PC-9 (cell line): ENCODE results near the gene CACNG6. TPM values are rescaled to one million over a fixed set of nuclear protein-coding genes. Genes with fewer than 3 reads are reported as not detected.
A peak's percentile ranks its signal among the peaks of the same experiment; 100 is the strongest.

ENCODE experiments used
- BruUV-seq: library from RNA; stranded (reverse); fragments of 400-500 nt; replicated peaks from 2 replicates; lab custom pipeline; 2021; lab: Mats Ljungman, UMichigan
- CTCF ChIA-PET: fragments of 300-600 bp; sonication (Branson Sonifier 250); formaldehyde crosslinking; loops from one replicate; lab custom pipeline; 2022; ENCODE audit warnings: antibody characterized with exemption; lab: Charles Lee
- POLR2A ChIA-PET: fragments of 300-600 bp; sonication (Branson Sonifier 250); formaldehyde crosslinking; loops from one replicate; lab custom pipeline; 2022; ENCODE audit warnings: antibody characterized with exemption; ENCODE audit not compliant: unreplicated experiment; lab: Charles Lee
- DNase-seq, 2 experiments: peaks; one replicate each; pipeline versions ENCODE4 v3.0.0 to v3.0.0-alpha.2; 2015 to 2022; ENCODE audit warnings: mixed read lengths in 1 of 2
- H2AFZ ChIP-seq: fragments of 200-600 bp; sonication (generic); 2 replicates; pipeline ENCODE4 v1.8.1; 2017; ENCODE audit warnings: antibody characterized with exemption
- H3F3A ChIP-seq: fragments of 200-600 bp; sonication (generic); 2 replicates; pipeline ENCODE4 v1.8.1; 2017; ENCODE audit warnings: antibody characterized with exemption, mild to moderate bottlenecking, low read depth; ENCODE audit not compliant: insufficient read depth
- H3K27ac ChIP-seq: fragments of 200-600 bp; sonication (generic); 2 replicates; pipeline ENCODE4 v1.6.1; 2016; ENCODE audit warnings: mixed run types
- H3K27me3 ChIP-seq: fragments of 200-600 bp; sonication (generic); 2 replicates; pipeline ENCODE4 v1.6.1; 2016; ENCODE audit warnings: low read depth, mixed run types; ENCODE audit not compliant: insufficient read depth
- H3K36me3 ChIP-seq: fragments of 200-600 bp; sonication (generic); 2 replicates; pipeline ENCODE4 v1.6.1; 2016; ENCODE audit warnings: low read depth, mixed run types
- H3K4me1 ChIP-seq: fragments of 200-600 bp; sonication (generic); replicated peaks from 2 replicates; pipeline ENCODE4 v1.6.1; 2016; ENCODE audit warnings: mixed run types; ENCODE audit not compliant: insufficient read depth
- H3K4me2 ChIP-seq: fragments of 200-600 bp; sonication (generic); 2 replicates; pipeline ENCODE4 v1.6.1; 2017; ENCODE audit warnings: mixed run types
- H3K4me3 ChIP-seq: fragments of 200-600 bp; sonication (generic); 2 replicates; pipeline ENCODE4 v1.6.1; 2016; ENCODE audit warnings: mixed run types
- H3K79me2 ChIP-seq: fragments of 200-600 bp; sonication (generic); 2 replicates; pipeline ENCODE4 v1.6.1; 2017; ENCODE audit warnings: low read depth, mixed run types
- H3K9me2 ChIP-seq: fragments of 200-600 bp; sonication (generic); 2 replicates; pipeline ENCODE4 v1.8.1; 2017; ENCODE audit warnings: mild to moderate bottlenecking; ENCODE audit not compliant: insufficient read depth
- H3K9me3 ChIP-seq: fragments of 200-600 bp; sonication (generic); 2 replicates; pipeline ENCODE4 v1.8.1; 2016; ENCODE audit warnings: low read depth; ENCODE audit not compliant: insufficient read depth
- H4K20me1 ChIP-seq: fragments of 200-600 bp; sonication (generic); 2 replicates; pipeline ENCODE4 v1.8.1; 2017; ENCODE audit not compliant: insufficient read depth
- EZH2 ChIP-seq: fragments of 200-600 bp; sonication (generic); IDR thresholded peaks from 2 replicates; pipeline ENCODE4 v1.8.0; 2017; ENCODE audit warnings: antibody characterized with exemption, low read depth
- intact Hi-C: fragments of 100-400 bp; cut with micrococcal nuclease; formaldehyde crosslinking; loops from one replicate; pipeline ENCODE4 v1.10.0; 2022; ENCODE audit not compliant: unreplicated experiment
- total RNA-seq: library from RNA; stranded (reverse); gene quantifications from 2 replicates; pipeline ENCODE4 v1.2.3, GENCODE V29; 2021
- TF ChIP-seq, protein P1 (sequence below): fragments of 200-600 bp; sonication (generic); conservative IDR thresholded peaks from 2 replicates; pipeline ENCODE4 v1.6.1; 2017; ENCODE audit warnings: mixed run types, antibody characterized with exemption, mild to moderate bottlenecking, moderate library complexity

CACNG6 gene
- total RNA-seq, 1 experiment from 2014 or later: 11.5 TPM

DNA sequence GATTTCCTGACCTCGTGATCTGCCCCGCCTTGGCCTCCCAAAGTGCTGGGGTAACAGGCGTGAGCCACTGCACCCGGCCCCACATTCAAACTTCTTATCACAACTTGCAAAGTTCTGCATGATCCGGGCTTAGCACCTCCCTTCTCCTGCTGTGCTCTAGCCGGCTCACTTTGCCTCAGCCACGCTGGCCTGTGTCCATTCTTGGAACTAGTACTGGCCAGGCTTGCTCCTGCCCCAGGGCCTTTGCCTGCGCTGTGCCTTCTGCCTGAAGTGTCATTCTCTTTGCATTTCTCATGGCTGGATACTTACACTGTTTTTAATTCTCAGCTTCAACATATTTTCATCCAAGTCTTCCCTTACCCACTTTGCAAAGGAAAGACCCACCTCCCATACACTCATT, 29.9 kb downstream of the CACNG6 start:
- no peak overlapping the region for H2AFZ ChIP-seq
- intact Hi-C loops: loop anchor here (2.0 to 5.0 kb wide), 4 partner anchors 41 to 229 kb away; partner anchors contain the start of genes CACNG7 and PRKCG
- H3K4me1 ChIP-seq: peaks cover 65% of the 10 kb centered on the region
- H3K27me3 ChIP-seq: no peaks in the 10 kb centered on the region
- H3K27ac ChIP-seq: peak overlapping the region; percentile 94
- ChIA-PET CTCF (no interaction called here), POLR2A (no interaction called here)
- H3K79me2 ChIP-seq: no peaks in the 10 kb centered on the region
- TF ChIP-seq EZH2: no peak
- TF ChIP-seq, protein P1, sequence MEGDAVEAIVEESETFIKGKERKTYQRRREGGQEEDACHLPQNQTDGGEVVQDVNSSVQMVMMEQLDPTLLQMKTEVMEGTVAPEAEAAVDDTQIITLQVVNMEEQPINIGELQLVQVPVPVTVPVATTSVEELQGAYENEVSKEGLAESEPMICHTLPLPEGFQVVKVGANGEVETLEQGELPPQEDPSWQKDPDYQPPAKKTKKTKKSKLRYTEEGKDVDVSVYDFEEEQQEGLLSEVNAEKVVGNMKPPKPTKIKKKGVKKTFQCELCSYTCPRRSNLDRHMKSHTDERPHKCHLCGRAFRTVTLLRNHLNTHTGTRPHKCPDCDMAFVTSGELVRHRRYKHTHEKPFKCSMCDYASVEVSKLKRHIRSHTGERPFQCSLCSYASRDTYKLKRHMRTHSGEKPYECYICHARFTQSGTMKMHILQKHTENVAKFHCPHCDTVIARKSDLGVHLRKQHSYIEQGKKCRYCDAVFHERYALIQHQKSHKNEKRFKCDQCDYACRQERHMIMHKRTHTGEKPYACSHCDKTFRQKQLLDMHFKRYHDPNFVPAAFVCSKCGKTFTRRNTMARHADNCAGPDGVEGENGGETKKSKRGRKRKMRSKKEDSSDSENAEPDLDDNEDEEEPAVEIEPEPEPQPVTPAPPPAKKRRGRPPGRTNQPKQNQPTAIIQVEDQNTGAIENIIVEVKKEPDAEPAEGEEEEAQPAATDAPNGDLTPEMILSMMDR: no peak
- peaks cover 43% of the 10 kb centered on the region for H3F3A ChIP-seq
- no peak overlapping the region for H3K4me2 ChIP-seq
- no peaks in the 10 kb centered on the region for H3K9me2 ChIP-seq
- H3K9me3 ChIP-seq: no peaks in the 10 kb centered on the region
- H3K4me3 ChIP-seq: no peak overlapping the region
- no peaks in the 10 kb centered on the region for H4K20me1 ChIP-seq
- no peaks in the 10 kb centered on the region for H3K36me3 ChIP-seq
- no peak for DNase-seq
- BruUV-seq: no TSS peak

DNA sequence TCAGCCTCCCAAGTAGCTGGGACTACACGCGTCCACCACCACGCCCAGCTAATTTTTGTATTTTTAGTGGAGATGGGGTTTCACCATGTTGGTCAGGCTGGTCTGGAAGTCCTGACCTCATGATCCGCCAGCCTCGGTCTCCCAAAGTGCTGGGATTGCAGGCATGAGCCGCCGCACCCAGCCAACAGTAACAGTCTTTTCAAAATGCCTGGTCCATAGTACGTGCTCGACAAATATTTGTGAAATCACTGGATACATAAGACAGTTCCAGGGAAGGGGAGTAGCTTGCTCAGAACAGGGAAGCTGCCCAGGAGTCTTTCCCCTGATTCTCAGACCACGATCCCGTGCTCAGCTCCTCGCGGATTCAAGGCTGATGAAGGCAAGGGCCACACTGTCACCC, 30.5 kb downstream of the CACNG6 start:
- CTCF ChIA-PET: no interaction called here
- POLR2A ChIA-PET: interaction anchor here (0.6 kb wide), 1 partner anchor 74 kb away, joined by 10 read pairs; no protein-coding TSS in a partner anchor
- Histone ChIP-seq H3K9me2 (no peaks in the 10 kb centered on the region), H3K36me3 (no peaks in the 10 kb centered on the region), H3K79me2 (no peaks in the 10 kb centered on the region), H3K4me2 (no peak overlapping the region), H4K20me1 (no peaks in the 10 kb centered on the region), H3F3A (peaks cover 43% of the 10 kb centered on the region), H3K27ac (peak overlapping the region; percentile 8), H2AFZ (no peak overlapping the region), H3K27me3 (no peaks in the 10 kb centered on the region), H3K4me3 (no peak overlapping the region), H3K4me1 (peaks cover 64% of the 10 kb centered on the region), H3K9me3 (no peaks in the 10 kb centered on the region)
- BruUV-seq: no TSS peak
- DNase-seq: no peak
- TF ChIP-seq, protein P1: no peak
- TF ChIP-seq EZH2: no peak
- intact Hi-C loops: loop anchor here (2.0 to 5.0 kb wide), 4 partner anchors 41 to 230 kb away; partner anchors contain the start of genes CACNG7 and PRKCG

DNA sequence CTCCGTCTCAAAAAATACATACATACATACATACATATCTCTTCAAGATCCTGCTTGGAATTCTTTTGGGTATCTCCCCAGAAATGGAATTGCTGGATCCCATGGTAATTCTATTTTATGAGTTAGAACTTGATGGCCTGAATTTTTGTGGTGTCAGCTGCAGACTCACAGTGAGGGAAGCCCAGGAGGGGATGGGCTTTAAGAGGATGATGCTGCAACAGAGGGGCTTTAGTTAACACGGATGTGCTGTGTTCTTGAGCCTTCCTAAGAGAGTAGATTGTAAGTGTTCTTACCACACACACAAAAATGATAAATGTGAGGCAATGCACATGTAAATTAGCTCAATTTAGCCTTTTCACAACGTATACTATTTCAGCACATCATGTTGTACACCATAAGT, 31.8 kb downstream of the CACNG6 start:
- intact Hi-C loops: loop anchor here (5.0 kb wide), 3 partner anchors 116 to 231 kb away; partner anchors contain the start of genes CACNG7 and PRKCG
- Histone ChIP-seq H3K36me3 (no peaks in the 10 kb centered on the region), H3F3A (peaks cover 35% of the 10 kb centered on the region), H3K27me3 (no peaks in the 10 kb centered on the region), H3K4me3 (no peak overlapping the region), H2AFZ (no peak overlapping the region), H3K27ac (no peak overlapping the region), H3K9me3 (no peaks in the 10 kb centered on the region), H4K20me1 (no peaks in the 10 kb centered on the region), H3K4me1 (peaks cover 51% of the 10 kb centered on the region), H3K4me2 (no peak overlapping the region), H3K9me2 (no peaks in the 10 kb centered on the region), H3K79me2 (no peaks in the 10 kb centered on the region)
- TF ChIP-seq, protein P1: no peak
- ChIA-PET POLR2A (no interaction called here), CTCF (interaction anchor here (0.7 to 2.2 kb wide), 4 partner anchors 43 to 230 kb away, joined by 3 to 8 read pairs (median 5); no protein-coding TSS in a partner anchor)
- BruUV-seq: no TSS peak
- no peak for DNase-seq
